GM12878 (cell line): Measurements from ENCODE around the gene PHLDA2.

Experiments used
- ATF2 ChIP-seq: IDR thresholded peaks from 2 replicates; pipeline ENCODE4 v1.6.1; 2012; ENCODE audit warnings: low read length, inconsistent platforms
- BMI1 ChIP-seq: fragments of 450-650 bp; IDR thresholded peaks from 2 replicates; pipeline ENCODE4 v1.6.1; 2016; ENCODE audit warnings: mild to moderate bottlenecking, moderate library complexity, borderline replicate concordance
- ETV6 ChIP-seq, 2 experiments: fragments of 450-650 bp in 1 of 2; IDR thresholded peaks in 1 of 2; conservative IDR thresholded peaks in 1 of 2; 2 replicates each; pipeline ENCODE4 v1.6.1; 2014; ENCODE audit warnings: antibody characterized with exemption in 1 of 2, borderline replicate concordance in 1 of 2, low read depth in 1 of 2, mild to moderate bottlenecking in 1 of 2, moderate library complexity in 1 of 2
- EZH2 ChIP-seq: IDR thresholded peaks from 2 replicates; pipeline ENCODE4 v1.6.1; 2012; ENCODE audit warnings: low read depth, mild to moderate bottlenecking, control low read depth, inconsistent platforms, low read length, borderline replicate concordance; ENCODE audit not compliant: control insufficient read depth
- HDAC2 ChIP-seq: fragments of 200-600 bp; sonication (generic); IDR thresholded peaks from 2 replicates; pipeline ENCODE4 v1.6.1; 2017
- MAX ChIP-seq: IDR thresholded peaks from 2 replicates; pipeline ENCODE4 v1.6.1; 2012; ENCODE audit warnings: low read depth, low read length, improper control_type of control experiment
- MTA3 ChIP-seq: IDR thresholded peaks from 2 replicates; pipeline ENCODE4 v1.6.1; 2012; ENCODE audit warnings: low read length, inconsistent platforms, borderline replicate concordance
- PML ChIP-seq: IDR thresholded peaks from 2 replicates; pipeline ENCODE4 v1.6.1; 2012; ENCODE audit warnings: low read length, inconsistent platforms
- POLR2A ChIP-seq: IDR thresholded peaks from 2 replicates; pipeline ENCODE4 v1.6.1; 2011; ENCODE audit warnings: low read depth, mild to moderate bottlenecking, low read length
- RCOR1 ChIP-seq: conservative IDR thresholded peaks from 2 replicates; pipeline ENCODE4 v1.6.1; 2012; ENCODE audit warnings: low read depth, low read length, improper control_type of control experiment
- USF1 ChIP-seq: IDR thresholded peaks from 2 replicates; pipeline ENCODE4 v1.6.1; 2011; ENCODE audit warnings: borderline replicate concordance, low read depth, mild to moderate bottlenecking, moderate library complexity, mixed read lengths, low read length; ENCODE audit not compliant: insufficient read depth; ENCODE audit errors: extremely low read length
- TF ChIP-seq, protein P1 (sequence below), 3 experiments: IDR thresholded peaks in 2 of 3; conservative IDR thresholded peaks in 1 of 3; 2 replicates each; pipeline ENCODE4 v1.5.1; 2011; ENCODE audit warnings: low read depth in 3 of 3, low read length in 3 of 3, mild to moderate bottlenecking in 3 of 3, control low read depth in 2 of 3, moderate library complexity in 2 of 3, inconsistent platforms in 1 of 3, mixed read lengths in 1 of 3; ENCODE audit not compliant: control insufficient read depth in 2 of 3, insufficient read depth in 1 of 3; ENCODE audit errors: extremely low read depth in 1 of 3

DNA sequence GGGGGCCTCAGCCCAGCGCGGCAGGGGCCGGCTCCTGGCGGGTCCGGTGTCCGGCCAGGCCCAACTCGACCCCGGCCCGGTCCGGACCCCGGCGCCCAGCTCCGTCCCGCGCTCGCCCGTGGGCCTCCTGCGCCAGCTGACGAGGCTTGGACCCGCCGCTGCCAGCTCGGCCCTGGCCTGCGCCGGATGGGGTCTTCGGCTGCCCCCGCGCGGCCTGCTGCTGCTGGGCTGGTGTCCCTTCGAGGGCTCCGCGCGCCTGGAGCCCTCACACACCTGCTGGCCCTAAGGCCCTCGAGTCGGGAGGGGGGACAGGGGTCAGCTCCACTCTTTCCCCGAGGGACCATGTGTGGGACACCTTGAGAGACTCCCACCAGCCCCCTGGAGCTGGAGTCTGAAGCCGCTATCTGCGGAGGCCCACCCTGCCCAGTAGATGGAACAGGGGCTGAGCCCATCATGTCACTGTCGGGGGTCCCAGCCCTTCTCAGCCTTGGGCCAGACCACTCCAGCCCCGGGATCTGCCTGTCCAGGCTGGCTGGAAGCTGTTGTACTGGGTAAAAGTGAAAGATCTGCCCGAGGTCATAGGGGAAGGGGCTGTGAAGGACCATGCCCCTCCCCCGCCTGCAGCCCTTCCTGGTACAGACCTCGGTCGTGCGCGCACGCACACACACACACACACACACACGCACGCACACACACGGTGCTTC lies 42.9 kb downstream of the PHLDA2 start:
- no peak for TF ChIP-seq MTA3
- no peak for TF ChIP-seq POLR2A
- TF ChIP-seq, protein P1, sequence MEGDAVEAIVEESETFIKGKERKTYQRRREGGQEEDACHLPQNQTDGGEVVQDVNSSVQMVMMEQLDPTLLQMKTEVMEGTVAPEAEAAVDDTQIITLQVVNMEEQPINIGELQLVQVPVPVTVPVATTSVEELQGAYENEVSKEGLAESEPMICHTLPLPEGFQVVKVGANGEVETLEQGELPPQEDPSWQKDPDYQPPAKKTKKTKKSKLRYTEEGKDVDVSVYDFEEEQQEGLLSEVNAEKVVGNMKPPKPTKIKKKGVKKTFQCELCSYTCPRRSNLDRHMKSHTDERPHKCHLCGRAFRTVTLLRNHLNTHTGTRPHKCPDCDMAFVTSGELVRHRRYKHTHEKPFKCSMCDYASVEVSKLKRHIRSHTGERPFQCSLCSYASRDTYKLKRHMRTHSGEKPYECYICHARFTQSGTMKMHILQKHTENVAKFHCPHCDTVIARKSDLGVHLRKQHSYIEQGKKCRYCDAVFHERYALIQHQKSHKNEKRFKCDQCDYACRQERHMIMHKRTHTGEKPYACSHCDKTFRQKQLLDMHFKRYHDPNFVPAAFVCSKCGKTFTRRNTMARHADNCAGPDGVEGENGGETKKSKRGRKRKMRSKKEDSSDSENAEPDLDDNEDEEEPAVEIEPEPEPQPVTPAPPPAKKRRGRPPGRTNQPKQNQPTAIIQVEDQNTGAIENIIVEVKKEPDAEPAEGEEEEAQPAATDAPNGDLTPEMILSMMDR (IDR thresholded peaks at IDR 0.05 in 2 of 3, conservative IDR thresholded peaks at IDR 0.05 in 1 of 3; ENCODE audit: control insufficient read depth in 2 of 3, extremely low read depth in 1 of 3, insufficient read depth in 1 of 3, low read depth in 3 of 3, low read length in 3 of 3) = no peak
- no peak for TF ChIP-seq RCOR1
- no peak for TF ChIP-seq MAX
- TF ChIP-seq BMI1 = no peak
- no peak for TF ChIP-seq PML
- TF ChIP-seq USF1 = no peak
- TF ChIP-seq EZH2 = no peak
- TF ChIP-seq HDAC2 = no peak
- no peak for TF ChIP-seq ETV6 (conservative IDR thresholded peaks at IDR 0.05 in 1 of 2, IDR thresholded peaks at IDR 0.05 in 1 of 2; ENCODE audit: borderline replicate concordance in 1 of 2, low read depth in 1 of 2)
- no peak for TF ChIP-seq ATF2
